ENCODE results near the gene OR2AJ1.

OR2AJ1 gene

GRCh38 chr1:247964933-247965332 is 40.2 kb downstream of the OR2AJ1 start, which contains the start of gene OR2AK2 (continued):
- TF ChIP-seq ZNF132 (tag by site-specific recombination; IDR thresholded peaks at IDR 0.05; ENCODE audit: borderline replicate concordance) = no peak

GRCh38 chr1:247966532-247967204 is 42.0 kb downstream of the OR2AJ1 start:
- TF ChIP-seq SETDB1 (IDR thresholded peaks at IDR 0.05; ENCODE audit: insufficient read length, low read length) = no peak
- TF ChIP-seq ZFP69B (tag by site-specific recombination; IDR thresholded peaks at IDR 0.05) = no peak
- TF ChIP-seq SP7 (tag by site-specific recombination; IDR thresholded peaks at IDR 0.05) = no peak
- no peak for TF ChIP-seq ZSCAN18 (tag by site-specific recombination; IDR thresholded peaks at IDR 0.05)
- no peak for TF ChIP-seq ZNF76 (tag by site-specific recombination; IDR thresholded peaks at IDR 0.05; ENCODE audit: borderline replicate concordance, low read depth)
- no peak for TF ChIP-seq EGR2 (tag by site-specific recombination; IDR thresholded peaks at IDR 0.05; ENCODE audit: low read depth)
- TF ChIP-seq CTCF (tag by site-specific recombination; IDR thresholded peaks at IDR 0.05) = no peak
- no peak for TF ChIP-seq ZNF140 (tag by site-specific recombination; IDR thresholded peaks at IDR 0.05)
- TF ChIP-seq ZNF157 (tag by site-specific recombination; IDR thresholded peaks at IDR 0.05) = no peak
- TF ChIP-seq HOXA7 (CRISPR knock-in tag; IDR thresholded peaks at IDR 0.05; ENCODE audit: borderline replicate concordance) = no peak
- no peak for TF ChIP-seq ZNF24 (tag by site-specific recombination; IDR thresholded peaks at IDR 0.05)
- TF ChIP-seq ZNF19 (tag by site-specific recombination; IDR thresholded peaks at IDR 0.05; ENCODE audit: low read depth) = no peak
- CTCF ChIA-PET = interaction anchor here (0.5 kb wide), 1 partner anchor 946 kb away, joined by 3 read pairs; no protein-coding TSS in a partner anchor
- H3K4me3 ChIP-seq (ENCODE audit: low read depth, low read length) = no peak overlapping the region
- POLR2A ChIA-PET = no interaction called here
- H3K36me3 ChIP-seq (ENCODE audit: control insufficient read depth in 2 of 2, insufficient read depth in 1 of 2, low read length in 2 of 2) = no peaks in the 10 kb centered on the region
- H3K9me3 ChIP-seq (ENCODE audit: control insufficient read depth, insufficient read depth, low read depth, low read length) = no peaks in the 10 kb centered on the region
- H3K27ac ChIP-seq (ENCODE audit: extremely low read depth, low read depth, low read length) = no peak overlapping the region
- no peaks in the 10 kb centered on the region for H3K4me1 ChIP-seq (ENCODE audit: control insufficient read depth, insufficient read depth, low read length)
